Activated naive CD8-positive, alpha-beta T cell treated with anti-CD3 and anti-CD28 coated beads for 36 hours (primary cell): ENCODE results near the gene FOS. TPM values are rescaled to one million over a fixed set of nuclear protein-coding genes. Genes with fewer than 3 reads are reported as not detected.
A peak's percentile ranks its signal among the peaks of the same experiment; 100 is the strongest.
"Not testable (repeated sequence)": the region's sequence is repeated elsewhere in the genome, so short reads cannot be mapped to it uniquely, and the experiment has no call there.

ENCODE experiments used
- DNase-seq: peaks from one replicate; pipeline ENCODE4 v3.0.0; 2021
- H3K27ac Mint-ChIP-seq: one replicate; pipeline ENCODE4 v1.8.0; 2022; ENCODE audit warnings: mild to moderate bottlenecking, moderate library complexity, mixed read lengths
- H3K27me3 Mint-ChIP-seq: one replicate; pipeline ENCODE4 v1.8.0; 2022; ENCODE audit warnings: mild to moderate bottlenecking, mixed read lengths
- H3K36me3 Mint-ChIP-seq: one replicate; pipeline ENCODE4 v1.8.0; 2021; ENCODE audit warnings: mild to moderate bottlenecking, mixed read lengths
- H3K4me1 Mint-ChIP-seq: one replicate; pipeline ENCODE4 v1.8.0; 2021; ENCODE audit warnings: mixed read lengths
- H3K4me3 Mint-ChIP-seq: one replicate; pipeline ENCODE4 v1.8.0; 2022; ENCODE audit warnings: mild to moderate bottlenecking, moderate library complexity, mixed read lengths
- H3K9me3 Mint-ChIP-seq: one replicate; pipeline ENCODE4 v1.8.0; 2022; ENCODE audit warnings: mixed read lengths
- total RNA-seq, 2 experiments: library from RNA; stranded (reverse); gene quantifications; one replicate each; pipeline ENCODE4 v1.2.3, GENCODE V29; 2021

Gene FOS
- total RNA-seq, 2 experiments from 2014 or later = 19.5 to 20.0 TPM

- Mint-ChIP-seq H3K36me3 (peaks cover 25% of the 10 kb centered on the region), H3K9me3 (no peaks in the 10 kb centered on the region), H3K27me3 (peaks cover 44% of the 10 kb centered on the region), H3K4me1 (peaks cover 45% of the 10 kb centered on the region), H3K27ac (peak overlapping the region; percentile 97), H3K4me3 (peak overlapping the region; percentile 94)
- peak; percentile 61 for DNase-seq
Measured at GRCh38 chr14:75279153-75279762, 630 bp downstream of the FOS start.

GRCh38 chr14:75279763-75280290, 1.2 kb downstream of the FOS start:
- peak overlapping the region; percentile 94 for H3K4me3 Mint-ChIP-seq
- H3K9me3 Mint-ChIP-seq = no peaks in the 10 kb centered on the region
- peaks cover 25% of the 10 kb centered on the region for H3K36me3 Mint-ChIP-seq
- no peak overlapping the region for H3K27ac Mint-ChIP-seq
- peaks cover 38% of the 10 kb centered on the region for H3K27me3 Mint-ChIP-seq
- DNase-seq = peak; percentile 20
- H3K4me1 Mint-ChIP-seq = peaks cover 43% of the 10 kb centered on the region

- Mint-ChIP-seq H3K27ac (no peak overlapping the region), H3K9me3 (no peaks in the 10 kb centered on the region), H3K27me3 (peaks cover 33% of the 10 kb centered on the region), H3K4me3 (peak overlapping the region; percentile 94), H3K4me1 (peaks cover 38% of the 10 kb centered on the region), H3K36me3 (peaks cover 25% of the 10 kb centered on the region)
- DNase-seq = no peak
Measured at GRCh38 chr14:75280291-75280830, 1.7 kb downstream of the FOS start.

GRCh38 chr14:75280831-75281653, 2.4 kb downstream of the FOS start:
- DNase-seq = no peak

DNA sequence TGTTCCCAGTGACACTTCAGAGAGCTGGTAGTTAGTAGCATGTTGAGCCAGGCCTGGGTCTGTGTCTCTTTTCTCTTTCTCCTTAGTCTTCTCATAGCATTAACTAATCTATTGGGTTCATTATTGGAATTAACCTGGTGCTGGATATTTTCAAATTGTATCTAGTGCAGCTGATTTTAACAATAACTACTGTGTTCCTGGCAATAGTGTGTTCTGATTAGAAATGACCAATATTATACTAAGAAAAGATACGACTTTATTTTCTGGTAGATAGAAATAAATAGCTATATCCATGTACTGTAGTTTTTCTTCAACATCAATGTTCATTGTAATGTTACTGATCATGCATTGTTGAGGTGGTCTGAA, 3.0 kb downstream of the FOS start:
- H3K27me3 Mint-ChIP-seq = peaks cover 23% of the 10 kb centered on the region
- no peak overlapping the region for H3K27ac Mint-ChIP-seq
- peaks cover 33% of the 10 kb centered on the region for H3K4me1 Mint-ChIP-seq
- no peak for DNase-seq
- H3K4me3 Mint-ChIP-seq = no peak overlapping the region
- no peaks in the 10 kb centered on the region for H3K9me3 Mint-ChIP-seq
- H3K36me3 Mint-ChIP-seq = peaks cover 25% of the 10 kb centered on the region

More at GRCh38 chr14:75280831-75281653, 2.4 kb downstream of the FOS start:
- H3K4me1 Mint-ChIP-seq = peaks cover 35% of the 10 kb centered on the region
- peaks cover 26% of the 10 kb centered on the region for H3K27me3 Mint-ChIP-seq
- H3K27ac Mint-ChIP-seq = no peak overlapping the region
- H3K9me3 Mint-ChIP-seq = no peaks in the 10 kb centered on the region
- peak overlapping the region; percentile 59 for H3K4me3 Mint-ChIP-seq
- H3K36me3 Mint-ChIP-seq = peaks cover 25% of the 10 kb centered on the region

GRCh38 chr14:75282170-75282554, 3.5 kb downstream of the FOS start:
- peaks cover 31% of the 10 kb centered on the region for H3K4me1 Mint-ChIP-seq
- H3K36me3 Mint-ChIP-seq = peaks cover 23% of the 10 kb centered on the region
- no peaks in the 10 kb centered on the region for H3K9me3 Mint-ChIP-seq
- DNase-seq = no peak
- H3K27me3 Mint-ChIP-seq = peaks cover 24% of the 10 kb centered on the region
- no peak overlapping the region for H3K4me3 Mint-ChIP-seq
- no peak overlapping the region for H3K27ac Mint-ChIP-seq

GRCh38 chr14:75282555-75283161, 4.0 kb downstream of the FOS start:
- not testable (repeated sequence) for DNase-seq, H3K4me3 Mint-ChIP-seq, H3K9me3 Mint-ChIP-seq, H3K27ac Mint-ChIP-seq
- H3K36me3 Mint-ChIP-seq = peaks cover 23% of the 10 kb centered on the region
- H3K27me3 Mint-ChIP-seq = peaks cover 23% of the 10 kb centered on the region
- H3K4me1 Mint-ChIP-seq = peaks cover 29% of the 10 kb centered on the region

DNA sequence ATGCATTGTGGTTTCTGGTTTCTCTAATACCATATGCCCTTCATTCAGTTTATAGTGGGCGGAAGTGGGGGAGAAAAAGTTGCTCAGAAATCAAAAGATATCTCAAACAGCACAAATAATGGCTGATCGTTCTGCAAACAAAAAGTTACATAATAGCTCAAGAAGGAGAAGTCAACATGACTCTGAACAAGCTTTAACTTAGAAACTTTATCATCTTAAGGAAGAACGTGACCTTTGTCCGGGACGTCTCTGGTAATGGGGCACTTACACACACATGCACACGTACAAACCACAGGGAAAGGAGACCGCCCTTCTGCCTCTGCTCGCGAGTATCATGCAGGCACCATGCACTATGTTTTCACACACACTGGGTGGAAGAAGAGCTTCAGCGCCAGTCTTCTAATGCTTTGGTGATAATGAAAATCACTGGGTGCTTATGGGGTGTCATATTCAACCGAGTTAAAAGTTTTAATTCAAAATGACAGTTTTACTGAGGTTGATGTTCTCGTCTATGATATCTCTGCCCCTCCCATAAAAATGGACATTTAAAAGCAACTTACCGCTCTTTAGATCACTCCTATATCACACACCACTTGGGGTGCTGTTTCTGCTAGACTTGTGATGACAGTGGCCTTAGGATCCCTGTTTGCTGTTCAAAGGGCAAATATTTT, 4.7 kb downstream of the FOS start:
- no peak overlapping the region for H3K4me3 Mint-ChIP-seq
- DNase-seq = no peak
- H3K36me3 Mint-ChIP-seq = peaks cover 23% of the 10 kb centered on the region
- H3K9me3 Mint-ChIP-seq = no peaks in the 10 kb centered on the region
- H3K4me1 Mint-ChIP-seq = peaks cover 24% of the 10 kb centered on the region
- H3K27ac Mint-ChIP-seq = no peak overlapping the region
- peaks cover 18% of the 10 kb centered on the region for H3K27me3 Mint-ChIP-seq

- Mint-ChIP-seq H3K27me3 (peaks cover 18% of the 10 kb centered on the region), H3K4me1 (peaks cover 24% of the 10 kb centered on the region), H3K4me3 (no peak overlapping the region), H3K9me3 (no peaks in the 10 kb centered on the region), H3K36me3 (peaks cover 23% of the 10 kb centered on the region), H3K27ac (no peak overlapping the region)
- DNase-seq = no peak
Measured at GRCh38 chr14:75283833-75284563, 5.4 kb downstream of the FOS start.

DNA sequence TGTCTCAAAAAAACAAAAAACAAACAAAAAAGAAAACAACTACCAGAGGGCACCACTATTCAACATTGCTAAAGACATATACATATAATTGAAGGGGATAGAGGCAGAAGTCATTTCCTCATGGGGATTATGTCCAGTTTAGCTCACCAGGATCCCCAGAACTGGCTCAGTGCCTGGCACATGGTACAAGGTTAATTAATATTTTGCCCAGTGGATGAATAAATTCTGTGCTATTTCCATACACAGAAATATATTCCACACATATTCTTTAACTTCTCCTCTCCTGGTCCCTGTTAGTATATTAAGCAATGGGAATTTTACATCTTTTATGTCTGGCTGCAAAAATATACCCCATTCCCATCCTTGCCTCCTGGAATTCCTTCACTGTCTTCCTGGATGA, 6.7 kb downstream of the FOS start:
- no peak overlapping the region for H3K4me3 Mint-ChIP-seq
- no peak overlapping the region for H3K27ac Mint-ChIP-seq
- DNase-seq = no peak
- peaks cover 18% of the 10 kb centered on the region for H3K36me3 Mint-ChIP-seq
- H3K27me3 Mint-ChIP-seq = peaks cover 14% of the 10 kb centered on the region
- peaks cover 11% of the 10 kb centered on the region for H3K4me1 Mint-ChIP-seq
- H3K9me3 Mint-ChIP-seq = no peaks in the 10 kb centered on the region

- H3K9me3 Mint-ChIP-seq = no peaks in the 10 kb centered on the region
- H3K4me3 Mint-ChIP-seq = no peak overlapping the region
- no peak overlapping the region for H3K27ac Mint-ChIP-seq
- no peak for DNase-seq
- peaks cover 2% of the 10 kb centered on the region for H3K4me1 Mint-ChIP-seq
- peaks cover 8% of the 10 kb centered on the region for H3K36me3 Mint-ChIP-seq
- H3K27me3 Mint-ChIP-seq = peaks cover 11% of the 10 kb centered on the region
Measured at GRCh38 chr14:75286313-75286712, 7.7 kb downstream of the FOS start.

DNA sequence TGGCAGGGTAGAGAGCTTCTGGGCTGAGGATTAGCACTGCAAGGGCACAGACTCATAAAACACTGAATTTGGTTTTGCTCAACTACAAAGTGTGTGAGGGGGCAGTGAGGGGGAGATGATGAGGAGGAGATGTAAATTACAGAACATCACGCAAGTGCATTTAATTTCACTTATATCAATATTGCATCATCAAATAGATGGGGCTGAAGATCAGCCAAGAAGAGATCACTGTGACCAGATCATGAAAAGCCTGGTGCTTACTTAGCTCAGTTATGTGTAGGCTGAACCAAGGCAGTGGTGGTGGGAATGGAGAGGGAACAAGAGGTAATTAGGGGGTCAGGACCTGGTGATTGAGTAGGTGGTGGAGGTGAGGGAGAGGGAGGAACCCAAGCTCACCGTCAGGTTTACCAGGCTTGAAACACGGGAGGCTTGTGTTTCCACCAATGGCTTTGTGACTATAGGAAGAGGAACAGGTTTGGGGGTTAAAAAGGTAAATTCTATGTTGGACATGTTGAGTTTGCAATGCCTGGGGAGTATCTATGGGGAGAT, 11.3 kb downstream of the FOS start:
- H3K27ac Mint-ChIP-seq = no peak overlapping the region
- peaks cover 6% of the 10 kb centered on the region for H3K4me1 Mint-ChIP-seq
- peaks cover 7% of the 10 kb centered on the region for H3K27me3 Mint-ChIP-seq

DNA sequence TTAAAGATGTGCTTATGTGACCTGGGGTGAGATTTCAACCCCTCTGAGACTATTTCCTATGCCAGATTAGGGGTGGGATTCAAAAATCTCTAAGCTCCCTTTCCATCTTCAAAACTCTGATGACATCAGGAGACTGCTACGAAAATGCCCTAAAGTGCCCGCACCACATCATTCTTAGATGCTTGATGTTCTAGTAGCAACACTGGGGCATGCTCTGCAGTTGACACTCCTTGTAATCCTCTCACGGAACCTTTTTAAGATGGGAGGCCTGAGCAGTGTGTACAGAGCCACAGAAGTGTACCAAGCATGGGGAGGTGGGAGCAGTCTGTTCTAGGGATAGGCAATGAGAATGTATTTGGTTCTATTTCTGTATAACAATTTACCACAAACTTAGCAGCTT, 12.2 kb downstream of the FOS start:
- Mint-ChIP-seq H3K4me3 (no peak overlapping the region), H3K27ac (no peak overlapping the region), H3K9me3 (no peaks in the 10 kb centered on the region), H3K4me1 (peaks cover 13% of the 10 kb centered on the region), H3K36me3 (no peaks in the 10 kb centered on the region), H3K27me3 (peaks cover 7% of the 10 kb centered on the region)
- DNase-seq = no peak

More for the DNA sequence above, 11.3 kb downstream of the FOS start:
- no peak for DNase-seq
- no peaks in the 10 kb centered on the region for H3K9me3 Mint-ChIP-seq
- no peaks in the 10 kb centered on the region for H3K36me3 Mint-ChIP-seq
- no peak overlapping the region for H3K4me3 Mint-ChIP-seq

DNA sequence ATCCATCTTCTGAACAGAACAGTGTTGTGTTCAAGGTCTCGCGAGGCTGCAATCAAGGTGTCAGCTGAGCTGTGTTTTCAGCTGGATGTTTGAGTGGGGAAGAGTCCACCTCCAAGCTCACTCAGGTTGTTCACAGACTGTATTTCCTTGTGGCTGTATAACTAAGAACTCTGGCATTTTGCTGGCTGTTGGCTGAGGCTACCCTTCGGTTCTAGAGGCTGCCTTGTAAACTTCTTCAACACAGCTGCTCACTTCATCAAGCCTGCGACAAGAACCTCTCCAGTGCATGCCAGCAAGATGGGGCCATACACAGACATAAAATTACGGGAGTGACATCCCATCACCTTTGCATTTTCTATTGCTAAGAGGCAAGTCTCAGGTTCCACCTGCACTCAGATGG, 12.7 kb downstream of the FOS start:
- H3K4me1 Mint-ChIP-seq = peaks cover 18% of the 10 kb centered on the region
- H3K9me3 Mint-ChIP-seq = no peaks in the 10 kb centered on the region
- H3K27me3 Mint-ChIP-seq = peaks cover 6% of the 10 kb centered on the region
- no peak overlapping the region for H3K27ac Mint-ChIP-seq
- DNase-seq = no peak
- H3K4me3 Mint-ChIP-seq = no peak overlapping the region
- no peaks in the 10 kb centered on the region for H3K36me3 Mint-ChIP-seq
